Activated CD8-positive, alpha-beta memory T cell treated with anti-CD3 and anti-CD28 coated beads, Interleukin-2, amount 50 U/mL, for 48 hours (primary cell): Measurements from ENCODE around the gene BFSP1.

Experiments
- DNase-seq: peaks from one replicate; pipeline ENCODE4 v3.0.0-alpha.2; 2020

BFSP1 gene

DNA sequence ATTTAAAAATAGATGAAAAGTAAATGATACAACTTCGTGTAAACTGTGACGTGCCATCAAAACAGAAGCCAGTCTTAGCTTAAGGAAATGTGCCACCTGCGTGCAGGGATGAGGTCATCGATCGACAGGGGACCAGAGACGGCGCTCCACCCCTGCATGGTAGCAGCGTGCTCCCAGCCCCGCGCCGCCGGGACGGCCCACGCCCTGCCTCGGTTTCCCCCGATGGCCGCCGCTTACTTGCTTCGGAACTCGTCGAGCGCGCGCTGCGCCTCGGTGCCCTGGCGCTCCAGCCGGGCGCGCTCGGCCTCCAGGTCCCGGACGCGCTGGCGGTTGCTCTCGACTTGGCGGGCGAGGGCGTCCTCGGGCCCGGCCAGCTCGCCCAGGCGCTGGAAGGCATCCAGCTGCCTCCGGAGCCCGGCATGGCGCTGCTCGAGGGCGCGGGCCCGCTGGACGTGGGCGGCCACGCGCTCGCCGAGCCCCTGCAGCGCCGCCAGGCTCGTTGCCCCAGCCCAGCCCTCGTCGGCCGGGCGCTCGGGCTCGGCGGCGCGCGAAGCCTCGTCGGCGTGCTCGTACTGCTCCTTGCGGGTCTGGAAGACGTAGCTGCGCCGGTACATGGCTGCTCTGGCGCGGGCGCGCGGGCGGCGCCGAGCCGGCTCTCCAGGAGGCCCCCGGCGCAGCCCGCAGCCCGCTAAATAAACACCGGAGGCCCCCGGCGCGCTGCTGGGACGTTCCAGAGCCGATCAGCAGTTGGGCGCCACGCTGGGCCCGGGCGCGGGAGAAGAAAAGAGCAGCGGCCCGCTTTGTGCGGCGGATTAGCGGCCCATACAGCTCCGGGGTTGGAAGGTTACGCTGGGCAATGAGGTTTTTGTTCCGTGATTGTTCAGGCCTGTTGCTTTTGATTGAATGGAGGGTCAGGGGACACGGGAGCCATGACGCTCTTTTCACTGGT is at the start of gene BFSP1:
BFSP1 (minus strand) TSS at position 664 of the 949 bp plus-strand sequence; CDS start at position 614, 50 bp downstream.
- DNase-seq, result peak; percentile 77

DNA sequence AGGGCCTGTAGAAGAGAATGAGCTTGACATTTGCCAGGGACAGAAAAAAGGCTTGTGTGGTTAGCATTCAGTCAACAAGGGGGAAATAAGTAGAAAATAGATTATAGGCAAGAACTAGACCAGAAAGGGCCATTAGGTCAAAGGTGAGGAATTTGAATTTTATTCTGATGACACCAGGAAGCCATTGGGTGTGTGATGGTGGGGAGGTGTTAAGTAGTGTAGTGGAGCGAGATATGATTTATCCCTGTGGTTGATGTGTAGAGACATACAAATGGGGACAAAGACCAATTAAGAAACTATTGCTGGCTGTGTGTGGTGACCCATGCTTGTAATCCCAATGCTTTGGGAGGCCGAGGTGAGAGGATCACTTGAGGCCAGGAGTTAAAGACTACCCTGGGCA is 49.7 kb upstream of the BFSP1 start:
- DNase-seq, result no peak

DNA sequence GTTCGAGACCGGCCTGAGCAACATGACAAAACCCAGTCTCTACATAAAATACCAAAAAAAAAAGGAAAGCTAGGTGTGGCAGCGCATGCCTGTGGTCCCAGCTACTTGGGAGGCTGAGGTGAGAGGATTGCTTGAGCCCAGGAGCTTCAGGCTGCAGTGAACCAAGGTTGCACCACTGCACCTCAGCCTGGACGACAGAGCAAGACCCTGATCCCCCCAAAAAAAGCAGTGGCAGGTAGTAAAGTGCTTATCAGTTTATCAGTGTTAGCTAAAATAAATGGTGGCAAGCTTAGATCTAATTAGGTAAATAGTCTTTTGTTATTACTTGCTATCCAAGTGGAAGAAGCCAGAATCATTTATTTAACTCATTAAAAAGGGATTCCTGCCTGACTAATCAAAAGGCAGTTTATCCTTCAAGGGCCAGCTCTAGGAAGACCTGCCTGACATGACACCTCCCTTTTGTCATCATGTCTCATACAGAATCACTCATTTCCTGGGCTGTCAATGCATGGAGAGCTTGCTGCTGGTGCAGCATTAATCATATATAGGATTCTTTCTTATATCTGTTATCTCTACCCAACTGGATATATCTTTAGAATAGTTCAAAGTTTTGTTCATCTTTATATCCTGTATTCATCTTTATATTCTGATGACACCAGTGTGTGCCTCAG is 48.3 kb upstream of the BFSP1 start:
- no peak for DNase-seq

DNA sequence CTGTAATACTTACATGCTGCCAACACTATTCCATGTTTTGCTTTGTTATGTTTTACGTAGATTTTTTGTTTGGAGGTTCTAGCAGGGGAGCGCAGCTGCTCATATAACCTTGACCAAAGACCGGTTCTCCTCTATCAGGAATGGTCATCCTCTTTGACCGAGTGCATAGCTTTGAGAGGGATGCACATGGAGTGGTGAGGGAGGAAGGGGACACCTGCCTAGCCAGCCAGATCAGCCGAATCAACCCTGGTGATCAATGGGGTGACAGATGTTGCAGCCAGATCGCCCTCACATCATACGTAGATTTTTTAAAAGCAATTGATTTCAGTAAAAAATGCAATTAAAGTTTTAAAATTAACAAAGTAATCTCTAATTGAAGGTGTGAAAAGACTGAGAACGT is 45.0 kb upstream of the BFSP1 start:
- DNase-seq, result no peak

DNA sequence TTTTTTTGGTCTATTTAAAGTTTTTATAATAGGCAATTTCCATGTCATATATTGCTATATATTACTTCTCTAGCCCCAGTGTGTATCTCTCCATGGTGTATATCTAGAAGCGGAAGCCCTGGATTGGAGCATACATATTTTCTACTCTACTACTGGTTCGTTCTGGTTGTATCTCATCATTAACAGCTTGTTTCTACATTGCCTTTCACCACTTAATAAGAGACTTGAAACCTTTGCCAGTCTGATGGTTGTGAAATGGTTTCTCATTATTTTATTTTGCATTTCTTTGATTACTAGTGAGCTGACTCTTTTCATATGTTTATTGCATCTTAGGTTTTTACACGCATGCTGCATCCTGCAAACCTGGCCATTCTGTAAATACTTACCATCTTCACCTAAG is 42.3 kb upstream of the BFSP1 start:
- DNase-seq, result no peak

DNA sequence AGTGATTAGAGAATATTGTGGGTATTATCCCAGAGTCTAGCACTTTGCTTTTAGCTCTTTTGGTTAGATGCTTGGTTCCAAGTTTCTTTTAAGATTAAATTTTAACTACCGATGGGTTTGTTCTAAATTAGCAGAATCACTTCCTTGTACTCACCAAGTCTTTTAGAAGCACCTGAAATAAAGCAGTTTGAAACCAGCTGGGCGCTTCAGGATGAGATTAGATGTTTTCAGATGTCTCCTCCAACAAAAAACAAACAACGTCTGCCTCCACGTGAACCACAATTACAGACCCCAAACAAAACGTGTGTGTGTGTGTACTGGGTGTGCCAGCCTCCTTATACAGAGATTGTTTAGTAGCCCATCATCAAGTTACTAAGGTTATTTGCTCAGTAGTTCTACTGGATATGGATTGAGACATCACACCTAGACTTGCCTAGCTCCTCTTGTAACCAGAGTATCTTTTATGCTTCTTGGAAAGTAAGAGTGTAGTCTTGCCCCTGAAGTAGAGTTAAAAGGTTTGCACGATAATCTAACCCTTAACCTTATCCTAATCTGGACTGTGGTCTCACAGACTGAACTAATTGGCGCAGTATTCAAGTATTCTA is 41.0 kb upstream of the BFSP1 start:
- DNase-seq, result no peak

DNA sequence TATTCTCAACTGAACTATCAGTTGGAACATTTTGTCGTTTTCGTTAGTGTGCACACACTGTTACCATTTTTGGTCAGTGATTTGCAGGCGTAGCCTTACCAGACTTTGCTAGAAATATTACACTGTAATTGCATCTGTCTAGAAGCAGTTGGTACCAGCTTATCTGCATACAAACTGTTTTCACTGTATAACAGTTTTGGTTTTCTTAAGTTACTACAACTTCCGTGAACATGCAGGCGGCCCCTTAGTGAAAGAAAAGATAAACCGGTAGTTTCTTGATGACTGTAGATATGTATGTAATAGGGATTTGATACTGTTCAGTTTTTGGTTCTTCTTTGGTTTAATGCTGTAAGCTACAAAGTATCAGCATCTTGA is 40.0 kb upstream of the BFSP1 start:
- DNase-seq, result no peak

DNA sequence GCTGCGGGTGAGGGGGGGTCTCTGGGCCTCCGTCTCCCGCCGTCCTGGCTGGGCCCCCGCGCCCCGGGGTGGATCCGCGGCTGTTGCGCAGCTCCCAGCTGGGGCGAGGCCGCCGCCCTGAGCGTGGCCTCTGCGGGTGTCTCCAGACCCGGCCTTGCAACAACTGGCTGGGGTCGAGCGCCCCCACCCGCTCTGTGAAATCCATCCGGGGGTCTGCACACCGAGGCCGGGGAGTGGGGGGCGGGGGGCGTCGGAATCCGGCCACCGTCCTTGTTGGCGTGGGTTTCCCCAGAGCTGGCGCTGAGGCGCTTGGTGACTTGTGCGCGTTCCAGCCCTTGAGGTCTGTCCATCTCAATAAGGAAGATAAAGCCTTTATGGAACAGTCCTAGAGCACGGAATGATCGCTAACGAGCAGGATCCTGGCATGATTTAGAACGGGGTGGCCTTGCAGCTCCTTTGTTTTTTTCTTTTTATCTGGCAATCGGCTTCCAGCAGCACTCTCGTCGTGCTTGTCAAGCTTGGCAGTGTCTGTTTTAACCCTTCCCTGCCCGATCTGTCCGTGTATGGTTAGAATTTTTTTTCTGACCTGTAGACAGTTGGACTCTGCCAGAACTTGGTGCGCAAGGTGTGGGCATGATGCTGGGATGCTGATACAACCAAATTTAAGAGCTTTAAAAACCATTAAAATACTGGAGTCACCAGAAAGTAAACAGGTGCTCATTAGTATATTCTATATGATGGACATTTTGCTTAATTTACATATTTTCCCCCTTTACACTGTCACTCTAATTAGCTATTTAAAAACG is 39.4 kb upstream of the BFSP1 start:
- peak; percentile 69 for DNase-seq

DNA sequence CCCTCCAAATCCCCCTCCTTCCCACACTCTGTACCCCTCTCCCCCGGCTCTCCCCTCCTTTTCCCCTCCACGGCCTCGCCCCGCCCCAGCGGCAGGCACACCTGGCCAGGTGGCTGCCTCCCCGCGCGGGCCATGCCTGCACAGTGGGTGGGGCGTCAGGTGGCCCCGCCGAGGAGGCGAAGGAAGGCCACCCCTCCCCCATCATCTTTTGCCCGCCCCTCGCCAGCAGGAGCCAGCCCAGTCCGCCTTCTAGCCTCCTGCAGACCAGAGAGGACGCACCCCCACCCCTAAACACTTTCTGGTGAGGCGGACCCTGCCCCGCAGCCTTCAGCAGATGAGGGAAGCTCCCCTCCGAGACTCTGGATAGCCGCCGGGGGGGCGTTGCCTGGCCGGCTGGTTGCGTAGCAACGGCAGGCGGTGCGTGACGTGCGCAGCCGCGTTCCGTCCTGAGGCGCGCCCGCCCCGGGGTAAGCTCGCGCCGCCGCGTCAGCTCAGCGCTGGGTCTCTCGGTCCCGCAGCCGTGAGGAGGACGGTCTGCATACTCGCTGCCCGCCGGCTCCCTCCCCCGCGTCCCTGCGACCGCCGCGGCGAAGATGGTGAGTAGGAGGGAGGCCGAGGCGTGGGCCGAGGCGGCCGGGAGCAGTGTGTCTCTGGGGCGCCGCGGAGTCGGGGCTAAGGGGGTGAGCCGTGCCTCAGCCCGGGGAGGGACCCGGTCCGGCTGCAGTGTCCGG is 38.6 kb upstream of the BFSP1 start, which contains the start of gene DSTN:
DSTN (plus strand) TSS at position 460 of the 731 bp plus-strand sequence; CDS start at position 594, 134 bp downstream.
- peak; percentile 94 for DNase-seq

DNA sequence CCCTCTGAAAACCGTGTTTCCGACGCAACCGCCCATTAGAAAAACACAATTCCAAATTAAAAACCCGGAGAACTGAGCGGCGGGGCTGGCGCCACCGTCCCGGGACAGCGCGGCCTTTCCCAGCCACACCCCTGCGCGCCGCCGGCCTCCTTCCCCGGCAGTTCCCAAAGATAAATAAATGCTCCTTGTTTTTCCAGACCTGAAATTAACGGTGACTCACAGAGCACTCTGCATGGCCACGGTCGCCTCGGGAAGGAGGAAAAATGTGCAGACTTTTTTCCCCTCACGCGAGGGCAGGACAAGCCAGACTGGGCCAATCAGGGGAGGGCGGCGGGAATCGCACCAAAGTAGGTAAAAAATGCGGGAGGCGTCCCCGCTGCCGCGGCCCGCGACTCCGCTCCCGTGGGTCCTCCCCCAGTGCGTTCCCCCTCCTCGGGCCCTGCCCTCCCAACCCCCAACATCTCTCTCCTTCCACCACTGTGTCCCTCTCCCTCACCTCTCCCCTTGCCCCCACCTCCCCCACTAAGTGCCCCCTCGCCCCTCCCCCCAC is 37.9 kb upstream of the BFSP1 start:
- DNase-seq, result no peak

DNA sequence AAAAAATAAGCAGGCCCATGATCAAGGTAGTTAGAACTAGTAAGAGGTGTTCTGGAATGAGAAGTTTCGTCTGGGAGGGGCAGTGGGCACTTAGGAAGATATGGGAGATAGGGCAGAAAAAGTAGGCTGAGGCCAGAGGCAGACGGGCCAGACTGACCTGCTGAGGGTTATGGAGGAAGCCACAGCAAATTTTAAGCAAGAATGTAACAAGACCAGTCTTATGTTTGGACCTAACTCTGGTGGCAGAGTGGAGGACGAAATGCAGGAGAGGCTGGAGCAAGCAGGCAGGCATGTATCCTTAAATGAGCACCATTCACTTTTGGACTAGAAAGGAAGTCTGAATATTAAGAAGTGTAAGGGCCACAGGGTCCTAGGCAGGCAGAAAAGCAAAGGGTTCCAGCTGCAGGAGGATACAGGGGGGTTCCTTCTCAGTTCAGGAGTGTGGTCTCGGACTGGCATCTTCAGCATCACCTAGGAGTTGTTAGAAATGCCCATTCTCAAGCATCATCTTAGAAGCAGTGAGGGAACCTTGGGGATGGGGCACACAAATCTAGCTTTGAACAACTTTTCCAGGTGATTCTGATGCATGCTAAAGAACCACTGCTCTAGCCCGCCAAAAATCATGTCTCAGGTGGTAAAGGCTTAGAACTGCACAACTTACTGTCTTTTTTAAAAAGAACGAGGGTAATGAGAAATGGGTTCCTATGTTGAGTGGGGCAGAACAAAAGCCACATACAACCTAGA is 37.0 kb upstream of the BFSP1 start:
- no peak for DNase-seq

DNA sequence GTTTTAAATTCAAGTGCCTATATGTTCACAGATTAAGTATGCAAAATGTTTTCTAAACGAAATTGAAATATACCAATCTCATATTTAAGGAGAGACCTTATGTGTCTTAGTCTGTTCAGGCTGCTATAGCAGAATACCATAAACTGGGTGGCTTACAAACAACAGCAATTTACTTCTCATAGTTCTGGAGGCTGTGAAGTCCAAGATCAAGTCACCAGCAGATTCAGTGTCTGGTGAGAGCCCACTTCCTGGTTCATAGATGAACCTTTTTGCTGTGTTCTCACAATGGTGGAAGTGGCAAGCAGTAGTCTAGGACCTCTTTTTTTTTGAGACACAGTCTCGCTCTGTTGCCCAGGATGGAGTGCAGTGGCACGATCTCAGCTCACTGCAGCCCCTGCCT is 35.2 kb upstream of the BFSP1 start:
- DNase-seq, result no peak

DNA sequence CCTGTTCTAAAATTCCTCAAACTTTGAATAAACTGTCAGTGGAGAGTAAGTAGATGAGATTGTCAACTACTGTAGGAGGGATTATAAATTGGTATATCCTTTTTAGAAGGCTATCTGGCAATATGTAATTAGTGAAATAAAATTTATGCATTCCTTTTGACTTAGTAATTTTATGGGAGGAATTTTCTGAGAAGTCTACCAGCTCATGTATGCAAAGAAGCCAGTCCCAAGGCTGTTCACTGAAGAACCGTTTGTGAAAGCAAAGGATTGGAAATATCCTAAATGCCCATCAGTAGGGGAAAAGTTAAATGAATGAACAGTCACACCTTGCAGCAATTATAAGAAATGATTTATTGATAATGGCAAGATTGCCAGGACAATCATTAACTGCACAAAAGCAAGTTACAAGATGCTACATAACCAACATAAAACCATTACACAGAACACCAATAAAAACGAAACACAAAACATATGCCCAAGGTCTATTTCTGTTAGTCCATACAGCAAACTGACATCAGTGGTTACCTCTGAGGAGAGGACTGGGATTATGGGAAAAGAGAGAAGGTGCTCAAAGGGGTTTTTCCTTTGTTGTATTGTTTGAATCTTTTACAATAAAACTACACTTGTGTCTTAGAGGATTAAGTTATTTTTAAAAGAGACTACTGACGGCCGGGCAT is 34.1 kb upstream of the BFSP1 start:
- no peak for DNase-seq

DNA sequence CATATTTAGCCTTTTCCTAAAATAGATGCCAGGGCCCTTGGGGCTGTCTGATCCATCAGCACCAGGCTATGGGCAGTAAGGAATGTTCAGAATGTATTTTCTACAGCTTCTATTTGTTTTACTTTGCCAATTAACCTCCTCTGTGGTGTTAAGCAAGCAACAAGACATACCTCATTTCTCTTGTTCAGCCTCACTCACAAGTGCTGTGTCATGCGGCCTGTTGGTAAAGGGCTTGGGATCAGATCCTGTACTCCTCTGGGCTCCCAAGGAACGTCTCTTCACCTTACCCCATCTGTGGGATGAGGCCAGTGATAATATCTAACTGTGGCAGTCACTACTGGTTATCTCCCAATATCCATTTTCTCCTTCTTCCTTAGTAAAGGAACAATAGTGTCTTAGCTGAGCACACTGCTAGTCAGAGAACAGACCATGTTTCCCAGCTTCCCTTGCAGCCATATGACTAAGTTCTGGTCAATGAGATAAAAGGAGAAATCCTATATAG is 31.7 kb upstream of the BFSP1 start:
- DNase-seq, result no peak

DNA sequence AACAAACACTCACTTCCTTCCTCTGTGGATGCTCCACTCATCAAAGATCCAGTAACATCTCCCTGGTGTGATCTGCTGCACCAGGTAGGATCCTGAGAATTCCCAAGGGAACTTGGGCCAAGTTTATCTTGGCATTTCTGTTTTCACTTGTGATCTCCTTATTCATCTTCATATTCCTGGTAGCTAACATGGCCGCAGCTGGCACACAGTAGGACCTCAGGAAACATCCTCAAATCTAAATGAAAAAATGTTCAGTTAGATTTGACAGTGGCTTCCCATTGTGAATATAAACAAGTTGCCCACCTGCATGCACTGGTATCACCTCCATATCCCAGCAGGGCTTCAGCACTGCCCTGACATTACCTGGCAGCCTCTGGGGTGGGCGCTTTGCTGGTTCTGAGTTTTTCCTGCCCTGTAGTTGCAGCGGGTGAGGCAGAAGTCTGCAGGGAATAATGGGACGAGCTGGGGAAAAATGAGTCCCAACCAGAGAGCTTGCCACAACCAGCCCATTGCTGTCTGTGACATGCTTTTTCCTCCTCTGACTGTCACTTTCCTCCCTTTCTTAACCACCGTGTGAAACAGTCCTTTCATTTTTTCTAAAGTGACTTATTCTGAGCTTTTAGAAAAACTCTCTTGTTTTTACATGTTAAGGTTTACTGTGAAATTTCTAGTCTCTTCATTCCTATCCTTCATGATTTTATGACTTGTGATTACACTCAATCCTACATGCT is 29.3 kb upstream of the BFSP1 start:
- DNase-seq, result peak; percentile 58

DNA sequence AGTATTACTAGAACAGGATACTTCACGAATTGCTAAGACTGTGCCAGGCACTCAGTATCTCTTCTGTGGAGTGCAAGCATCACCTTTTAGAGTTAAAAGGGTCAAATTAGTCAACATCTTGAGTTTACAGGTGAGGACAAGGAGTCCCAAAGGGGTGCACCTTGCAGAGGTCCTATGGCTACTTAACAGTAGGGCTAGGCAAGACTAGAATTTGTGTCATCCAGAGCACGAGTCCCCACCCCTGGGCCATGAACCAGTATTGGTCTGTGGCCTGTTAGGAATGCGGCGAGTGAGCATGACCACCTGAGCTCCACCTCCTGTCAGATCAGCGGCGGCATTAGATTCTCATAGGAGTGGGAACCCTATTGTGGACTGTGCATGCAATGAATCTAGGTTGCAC is 28.2 kb upstream of the BFSP1 start:
- no peak for DNase-seq

DNA sequence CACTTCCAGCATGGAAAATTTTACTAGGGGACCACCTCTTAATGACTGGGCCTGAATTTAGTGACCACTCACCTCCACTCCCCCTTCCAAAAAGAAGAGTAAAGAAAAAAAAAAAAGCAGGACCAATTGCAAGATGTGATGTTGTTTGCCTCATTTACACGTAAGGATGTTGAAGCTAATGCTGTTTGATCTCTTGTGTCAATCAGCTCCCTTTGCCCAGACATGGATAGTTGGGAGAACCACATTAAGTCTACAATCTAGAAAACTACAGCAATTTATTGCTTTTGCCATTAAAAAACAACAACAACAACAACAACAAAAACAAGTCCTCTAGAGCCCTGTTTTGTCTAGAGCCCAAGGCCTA is 27.7 kb upstream of the BFSP1 start:
- DNase-seq, result no peak

DNA sequence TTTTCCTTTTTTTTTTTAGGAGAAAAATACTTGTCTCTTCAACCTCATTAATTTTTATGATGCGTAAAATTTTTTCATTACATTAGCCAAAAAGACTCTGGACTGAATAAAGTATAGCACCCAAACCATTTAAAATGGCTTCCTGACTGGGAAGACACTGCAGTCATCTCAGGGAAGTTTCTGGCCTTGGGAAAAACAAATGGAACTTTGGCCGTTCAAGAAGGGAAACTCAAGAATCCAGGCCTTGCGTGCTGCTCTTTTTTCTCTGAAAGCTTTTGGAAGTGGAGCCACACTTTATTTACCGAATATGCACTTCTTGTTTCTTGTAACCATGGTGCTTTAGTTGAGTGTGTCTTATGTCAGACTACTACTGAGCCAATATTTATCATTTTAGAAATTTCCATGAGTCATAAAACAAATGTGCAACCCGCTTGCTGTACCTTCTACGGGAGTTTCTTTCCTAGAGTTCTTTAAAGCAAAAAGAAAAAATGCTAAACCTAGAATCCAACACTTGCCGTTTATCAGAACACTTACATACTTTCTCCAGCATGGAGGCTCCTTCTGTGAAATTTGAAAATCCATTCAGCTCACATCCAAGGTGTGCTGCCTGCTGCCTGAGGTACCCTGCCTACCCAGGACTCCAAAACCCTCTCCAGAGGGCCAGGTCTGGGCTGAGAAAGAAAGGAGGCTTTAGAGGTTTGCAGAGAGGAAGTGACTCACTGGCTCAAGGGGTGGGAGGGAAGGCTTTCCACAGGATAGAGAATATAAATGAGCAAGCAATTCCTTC is 27.2 kb upstream of the BFSP1 start:
- DNase-seq, result no peak

DNA sequence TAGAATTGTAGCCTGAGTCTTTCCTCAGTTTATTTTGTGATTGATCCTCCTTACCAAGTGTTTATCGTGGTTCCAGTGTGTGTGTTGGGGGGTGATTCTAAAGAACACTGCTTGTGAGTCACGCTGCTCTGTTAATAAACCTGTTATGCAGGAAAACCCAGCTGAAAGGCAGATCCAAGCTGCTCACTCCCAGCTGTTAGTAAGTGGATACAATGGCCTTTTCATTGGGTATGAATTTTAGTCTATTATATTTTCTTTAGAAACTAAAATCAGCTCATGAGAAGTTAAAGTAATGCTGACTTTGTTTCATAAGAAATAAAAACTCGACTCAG is 26.5 kb upstream of the BFSP1 start:
- no peak for DNase-seq
